Keratinocyte (primary cell): ENCODE results near the gene P2RX2. TPM values are rescaled to one million over a fixed set of nuclear protein-coding genes. Genes with fewer than 3 reads are reported as not detected.

Source experiments
- DNase-seq: peaks from one replicate; pipeline ENCODE4 v3.0.0-alpha.2; 2011; ENCODE audit warnings: low read depth, missing footprints, low spot score
- FAIRE-seq: peaks from 2 replicates; lab custom pipeline; 2011; peaks lifted over from hg19 to GRCh38; lab: Jason Lieb, UNC
- H2AFZ ChIP-seq: 2 replicates; pipeline ENCODE4 v1.6.0; 2012; ENCODE audit warnings: low read length, control low read depth, inconsistent platforms; ENCODE audit not compliant: control insufficient read depth
- H3K27ac ChIP-seq: 2 replicates; pipeline ENCODE4 v1.5.1; 2011; ENCODE audit warnings: low read length; ENCODE audit not compliant: control insufficient read depth, insufficient read depth
- H3K27me3 ChIP-seq: 3 replicates; pipeline ENCODE4 v1.6.0; 2011; ENCODE audit warnings: low read length; ENCODE audit not compliant: control insufficient read depth, insufficient read depth; ENCODE audit errors: extremely low read depth
- H3K36me3 ChIP-seq, 2 experiments: 2 replicates in 1 of 2; 3 replicates in 1 of 2; pipeline ENCODE4 v1.5.1; 2011; ENCODE audit warnings: low read length in 2 of 2, mild to moderate bottlenecking in 1 of 2; ENCODE audit not compliant: control insufficient read depth in 2 of 2, insufficient read depth in 2 of 2; ENCODE audit errors: extremely low read depth in 1 of 2
- H3K4me1 ChIP-seq: 3 replicates; pipeline ENCODE4 v1.5.1; 2011; ENCODE audit warnings: low read length; ENCODE audit not compliant: control insufficient read depth, insufficient read depth; ENCODE audit errors: extremely low read depth
- H3K4me2 ChIP-seq: 3 replicates; pipeline ENCODE4 v1.6.0; 2011; ENCODE audit warnings: low read depth, low read length; ENCODE audit not compliant: control insufficient read depth, insufficient read depth; ENCODE audit errors: extremely low read depth
- H3K4me3 ChIP-seq, 3 experiments: fragments of 200-600 bp in 1 of 3; sonication (generic) in 1 of 3; 2 replicates in 2 of 3; 3 replicates in 1 of 3; pipeline ENCODE4 v1.5.1; 2011 to 2016; ENCODE audit warnings: low read length in 3 of 3, mild to moderate bottlenecking in 3 of 3, control low read depth in 2 of 3, inconsistent platforms in 1 of 3, low read depth in 1 of 3, mixed read lengths in 1 of 3, mixed run types in 1 of 3, moderate library complexity in 1 of 3; ENCODE audit not compliant: control insufficient read depth in 2 of 3, insufficient read depth in 2 of 3; ENCODE audit errors: extremely low read depth in 1 of 3
- H3K79me2 ChIP-seq: 2 replicates; pipeline ENCODE4 v1.6.0; 2012; ENCODE audit warnings: low read length; ENCODE audit not compliant: control insufficient read depth, insufficient read depth
- H3K9ac ChIP-seq: 3 replicates; pipeline ENCODE4 v1.6.0; 2011; ENCODE audit warnings: low read length; ENCODE audit not compliant: control insufficient read depth, insufficient read depth; ENCODE audit errors: extremely low read depth
- H3K9me1 ChIP-seq: 3 replicates; pipeline ENCODE4 v1.6.0; 2011; ENCODE audit warnings: low read length; ENCODE audit not compliant: control insufficient read depth, insufficient read depth; ENCODE audit errors: extremely low read depth
- H3K9me3 ChIP-seq: 2 replicates; pipeline ENCODE4 v1.5.1; 2012; ENCODE audit warnings: low read depth, low read length; ENCODE audit not compliant: control insufficient read depth
- H4K20me1 ChIP-seq: 3 replicates; pipeline ENCODE4 v1.6.0; 2011; ENCODE audit warnings: low read length; ENCODE audit not compliant: control insufficient read depth, insufficient read depth; ENCODE audit errors: extremely low read depth
- CTCF ChIP-seq, 3 experiments: IDR thresholded peaks in 1 of 3; conservative IDR thresholded peaks in 1 of 3; optimal IDR thresholded peaks in 1 of 3; 2 replicates in 2 of 3; 3 replicates in 1 of 3; pipeline versions ENCODE3 to v1.5.1; 2011; ENCODE audit warnings: low read length in 3 of 3, mild to moderate bottlenecking in 3 of 3, moderate library complexity in 2 of 3, control low read depth in 1 of 3, inconsistent platforms in 1 of 3; ENCODE audit not compliant: insufficient read depth in 2 of 3; ENCODE audit errors: extremely low read depth in 1 of 3
- EZH2 ChIP-seq: IDR thresholded peaks from one replicate; pipeline ENCODE4 v1.6.1; 2012; ENCODE audit warnings: inconsistent platforms, mild to moderate bottlenecking, low read length, moderate library complexity
- dilution Hi-C: fragments of 300-500 bp; cut with MboI; formaldehyde crosslinking; loops from one replicate; pipeline ENCODE4 v1.7.0; 2020; ENCODE audit warnings: low sequenced_read_pairs; ENCODE audit not compliant: extremely low pct_ligation_motif_present
- polyA plus RNA-seq, 5 experiments: library from polyadenylated mRNA; depleted of rRNA in 3 of 5; stranded (reverse) in 3 of 5; stranded (forward) in 1 of 5; unstranded in 1 of 5; fragments of >200 nt; gene quantifications; 1 replicate in 1 of 5; 2 replicates in 3 of 5; 3 replicates in 1 of 5; pipeline versions ENCODE4 v1.2.1 to v1.2.3, GENCODE V29; 2011 to 2012; ENCODE audit warnings: missing spikeins in 2 of 5, low read depth in 1 of 5, low replicate concordance in 1 of 5

P2RX2 gene
- polyA plus RNA-seq, 1 donor (not counting 4 experiments of a cell fraction or from before 2014, with no cell fraction given) = not detected

- H3K9me3 ChIP-seq = no peaks in the 10 kb centered on the region
- no peak within 1 kb of the TSS for H3K9ac ChIP-seq
- DNase-seq (no peak), FAIRE-seq (no peak)
- no peaks in the 10 kb centered on the region for H4K20me1 ChIP-seq
- H3K79me2 ChIP-seq = no peaks in the 10 kb centered on the region
- no peak within 1 kb of the TSS for H3K27ac ChIP-seq
- TF ChIP-seq EZH2 (no peak), CTCF (optimal IDR thresholded peaks at IDR 0.05 in 1 of 3, IDR thresholded peaks at IDR 0.05 in 1 of 3, conservative IDR thresholded peaks at IDR 0.05 in 1 of 3; ENCODE audit: extremely low read depth in 1 of 3, insufficient read depth in 2 of 3, low read length in 3 of 3) (no peak)
- no peaks in the 10 kb centered on the region for H3K4me1 ChIP-seq
- dilution Hi-C loops = no loop called here
- H3K36me3 ChIP-seq = no peaks in the 10 kb centered on the region
- H3K4me3 ChIP-seq = no peak within 1 kb of the TSS
- no peak within 1 kb of the TSS for H2AFZ ChIP-seq
- no peaks in the 10 kb centered on the region for H3K9me1 ChIP-seq
- H3K4me2 ChIP-seq = peak within 1 kb of the TSS; percentile 45
- H3K27me3 ChIP-seq = peaks cover 64% of the 10 kb centered on the region
These were observed 8.4 kb upstream of the P2RX2 start, which contains the start of gene LRCOL1 for GRCh38 chr12:132610051-132610759. LRCOL1 (minus strand) TSS chr12:132610582; CDS start chr12:132606251, 4,331 bp downstream.

GRCh38 chr12:132610866-132611602 is 7.5 kb upstream of the P2RX2 start:
- H3K4me1 ChIP-seq = no peaks in the 10 kb centered on the region
- dilution Hi-C loops = no loop called here
- no peak overlapping the region for H3K27ac ChIP-seq
- H3K9me3 ChIP-seq = no peaks in the 10 kb centered on the region
- TF ChIP-seq EZH2 (no peak), CTCF (optimal IDR thresholded peaks at IDR 0.05 in 1 of 3, IDR thresholded peaks at IDR 0.05 in 1 of 3, conservative IDR thresholded peaks at IDR 0.05 in 1 of 3; ENCODE audit: extremely low read depth in 1 of 3, insufficient read depth in 2 of 3, low read length in 3 of 3) (no peak)
- DNase-seq (no peak), FAIRE-seq (no peak)
- no peaks in the 10 kb centered on the region for H4K20me1 ChIP-seq
- H3K4me3 ChIP-seq = no peak overlapping the region
- no peak overlapping the region for H3K4me2 ChIP-seq
- H3K36me3 ChIP-seq = no peaks in the 10 kb centered on the region
- no peaks in the 10 kb centered on the region for H3K9me1 ChIP-seq
- no peak overlapping the region for H2AFZ ChIP-seq
- peaks cover 65% of the 10 kb centered on the region for H3K27me3 ChIP-seq
- H3K9ac ChIP-seq = no peak overlapping the region
- no peaks in the 10 kb centered on the region for H3K79me2 ChIP-seq
